K562 (cell line): ENCODE results near the gene DIP2A. TPM values are rescaled to one million over a fixed set of nuclear protein-coding genes. Genes with fewer than 3 reads are reported as not detected.
A peak's percentile ranks its signal among the peaks of the same experiment; 100 is the strongest.

ENCODE experiments used
- CREB1 ChIP-seq, 2 experiments: sonication (generic) in 1 of 2; formaldehyde crosslinking in 1 of 2; IDR thresholded peaks; 2 replicates each; pipeline versions ENCODE4 v1.6.1 to v1.8.0; 2012 to 2022; ENCODE audit warnings: inconsistent platforms in 1 of 2, mild to moderate bottlenecking in 1 of 2, missing genetic modification reagents in 1 of 2, moderate library complexity in 1 of 2
- ESRRA ChIP-seq: fragments of 450-650 bp; IDR thresholded peaks from 2 replicates; pipeline ENCODE4 v1.6.1; 2014; ENCODE audit warnings: low read depth, mild to moderate bottlenecking, moderate library complexity, borderline replicate concordance
- HSF4 ChIP-seq: fragments of 250-450 bp; sonication (Bioruptor Pico); IDR thresholded peaks from 2 replicates; pipeline ENCODE4 v2.1.2; 2022; ENCODE audit warnings: mild to moderate bottlenecking, moderate library complexity, borderline replicate concordance
- TAL1 ChIP-seq: fragments of 450-650 bp; IDR thresholded peaks from 2 replicates; pipeline ENCODE4 v1.6.1; 2016; ENCODE audit warnings: mild to moderate bottlenecking
- THAP12 ChIP-seq: fragments of 250-450 bp; sonication (Bioruptor Pico); IDR thresholded peaks from 2 replicates; pipeline ENCODE4 v1.9.0; 2021; ENCODE audit warnings: mild to moderate bottlenecking, inconsistent platforms
- ZNF592 ChIP-seq: fragments of 450-650 bp; IDR thresholded peaks from 2 replicates; pipeline ENCODE4 v1.6.1; 2017; ENCODE audit warnings: antibody characterized with exemption, mild to moderate bottlenecking
- polyA plus RNA-seq, 8 experiments: library from polyadenylated mRNA; depleted of rRNA in 4 of 8; stranded (reverse) in 5 of 8; unstranded in 3 of 8; fragments of >200 nt; fragmentation: Nextera tagmentation in 2 of 8; fragmentation: Illumina TruSeq in 1 of 8; extraction: Ambion mirVana in 2 of 8; extraction: Trizol in 1 of 8; gene quantifications; 2 replicates each; pipeline versions ENCODE4 v1.2.1 to v1.2.3, GENCODE V29; 2011 to 2014; ENCODE audit warnings: inconsistent platforms in 1 of 8, missing spikeins in 1 of 8
- total RNA-seq, 7 experiments: library from RNA; depleted of rRNA in 6 of 7; stranded (reverse); fragments of >200 nt in 6 of 7; fragmentation: Illumina TruSeq in 2 of 7; extraction: Trizol in 2 of 7; gene quantifications; 2 replicates each; pipeline versions ENCODE4 v1.2.1 to v1.2.3, GENCODE V29; 2011 to 2021; ENCODE audit warnings: low replicate concordance in 1 of 7
- TF ChIP-seq, protein P1 (sequence below): sonication (generic); formaldehyde crosslinking; IDR thresholded peaks from 2 replicates; pipeline ENCODE4 v1.8.0; 2022; ENCODE audit warnings: mild to moderate bottlenecking, missing genetic modification reagents
- TF ChIP-seq, protein P2 (sequence below): sonication (generic); formaldehyde crosslinking; IDR thresholded peaks from 2 replicates; pipeline ENCODE4 v1.8.0; 2023; ENCODE audit warnings: missing genetic modification reagents, mild to moderate bottlenecking, borderline replicate concordance
- TF ChIP-seq, protein P3 (sequence below): fragments of 250-450 bp; sonication (Bioruptor Pico); IDR thresholded peaks from 2 replicates; pipeline ENCODE4 v1.8.0; 2022; ENCODE audit warnings: moderate library complexity, mild to moderate bottlenecking, inconsistent platforms
- TF ChIP-seq, protein P4 (sequence below): fragments of 450-650 bp; IDR thresholded peaks from 2 replicates; pipeline ENCODE4 v1.6.1; 2016; ENCODE audit warnings: low read depth, mild to moderate bottlenecking, moderate library complexity

The DIP2A gene
- total and polyA plus RNA-seq, 9 of the 15 experiments (the other 6 are each of a cell fraction or from before 2014, with no cell fraction given), result 4.3 to 34.5 (median 20.3) TPM

DNA sequence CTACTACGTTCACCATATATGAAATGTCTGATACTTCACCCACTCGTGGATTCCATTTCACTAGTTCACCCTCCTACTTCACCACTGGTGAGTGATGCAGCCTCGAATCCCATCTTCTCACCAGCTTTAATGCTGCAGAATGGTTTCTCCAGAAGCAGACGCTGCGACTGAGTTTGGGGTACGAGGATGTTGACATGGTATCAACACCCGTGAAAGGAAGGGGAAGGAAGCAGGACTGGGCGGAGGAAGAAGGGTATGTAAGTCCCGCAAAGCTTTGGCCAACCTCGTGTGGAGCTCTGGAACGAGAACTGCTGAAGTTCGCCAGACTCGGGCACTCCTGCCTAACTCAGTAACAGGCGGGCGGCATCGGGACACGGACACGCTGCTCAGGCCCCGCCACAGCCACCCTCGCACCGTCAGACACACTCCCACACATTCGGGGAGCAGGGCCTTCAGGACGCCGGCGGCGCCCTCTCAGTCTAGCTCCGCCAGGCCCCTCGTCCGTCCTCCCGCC is 833 bp upstream of the DIP2A start (continued):
- TF ChIP-seq, protein P1, sequence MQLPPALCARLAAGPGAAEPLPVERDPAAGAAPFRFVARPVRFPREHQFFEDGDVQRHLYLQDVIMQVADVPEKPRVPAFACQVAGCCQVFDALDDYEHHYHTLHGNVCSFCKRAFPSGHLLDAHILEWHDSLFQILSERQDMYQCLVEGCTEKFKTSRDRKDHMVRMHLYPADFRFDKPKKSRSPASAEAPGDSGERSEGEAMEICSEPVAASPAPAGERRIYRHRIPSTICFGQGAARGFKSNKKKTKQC (CRISPR knock-in tag), result no peak
- TF ChIP-seq, protein P2, sequence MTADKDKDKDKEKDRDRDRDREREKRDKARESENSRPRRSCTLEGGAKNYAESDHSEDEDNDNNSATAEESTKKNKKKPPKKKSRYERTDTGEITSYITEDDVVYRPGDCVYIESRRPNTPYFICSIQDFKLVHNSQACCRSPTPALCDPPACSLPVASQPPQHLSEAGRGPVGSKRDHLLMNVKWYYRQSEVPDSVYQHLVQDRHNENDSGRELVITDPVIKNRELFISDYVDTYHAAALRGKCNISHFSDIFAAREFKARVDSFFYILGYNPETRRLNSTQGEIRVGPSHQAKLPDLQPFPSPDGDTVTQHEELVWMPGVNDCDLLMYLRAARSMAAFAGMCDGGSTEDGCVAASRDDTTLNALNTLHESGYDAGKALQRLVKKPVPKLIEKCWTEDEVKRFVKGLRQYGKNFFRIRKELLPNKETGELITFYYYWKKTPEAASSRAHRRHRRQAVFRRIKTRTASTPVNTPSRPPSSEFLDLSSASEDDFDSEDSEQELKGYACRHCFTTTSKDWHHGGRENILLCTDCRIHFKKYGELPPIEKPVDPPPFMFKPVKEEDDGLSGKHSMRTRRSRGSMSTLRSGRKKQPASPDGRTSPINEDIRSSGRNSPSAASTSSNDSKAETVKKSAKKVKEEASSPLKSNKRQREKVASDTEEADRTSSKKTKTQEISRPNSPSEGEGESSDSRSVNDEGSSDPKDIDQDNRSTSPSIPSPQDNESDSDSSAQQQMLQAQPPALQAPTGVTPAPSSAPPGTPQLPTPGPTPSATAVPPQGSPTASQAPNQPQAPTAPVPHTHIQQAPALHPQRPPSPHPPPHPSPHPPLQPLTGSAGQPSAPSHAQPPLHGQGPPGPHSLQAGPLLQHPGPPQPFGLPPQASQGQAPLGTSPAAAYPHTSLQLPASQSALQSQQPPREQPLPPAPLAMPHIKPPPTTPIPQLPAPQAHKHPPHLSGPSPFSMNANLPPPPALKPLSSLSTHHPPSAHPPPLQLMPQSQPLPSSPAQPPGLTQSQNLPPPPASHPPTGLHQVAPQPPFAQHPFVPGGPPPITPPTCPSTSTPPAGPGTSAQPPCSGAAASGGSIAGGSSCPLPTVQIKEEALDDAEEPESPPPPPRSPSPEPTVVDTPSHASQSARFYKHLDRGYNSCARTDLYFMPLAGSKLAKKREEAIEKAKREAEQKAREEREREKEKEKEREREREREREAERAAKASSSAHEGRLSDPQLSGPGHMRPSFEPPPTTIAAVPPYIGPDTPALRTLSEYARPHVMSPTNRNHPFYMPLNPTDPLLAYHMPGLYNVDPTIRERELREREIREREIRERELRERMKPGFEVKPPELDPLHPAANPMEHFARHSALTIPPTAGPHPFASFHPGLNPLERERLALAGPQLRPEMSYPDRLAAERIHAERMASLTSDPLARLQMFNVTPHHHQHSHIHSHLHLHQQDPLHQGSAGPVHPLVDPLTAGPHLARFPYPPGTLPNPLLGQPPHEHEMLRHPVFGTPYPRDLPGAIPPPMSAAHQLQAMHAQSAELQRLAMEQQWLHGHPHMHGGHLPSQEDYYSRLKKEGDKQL, result no peak
- TF ChIP-seq CREB1 (IDR thresholded peaks at IDR 0.05) (no peak), CREB1 (CRISPR knock-in tag; IDR thresholded peaks at IDR 0.05) (no peak), THAP12 (CRISPR knock-in tag) (0 out of 2 replicates have a peak, but pooled peaks have one; percentile 6), HSF4 (CRISPR knock-in tag) (no peak), TAL1 (no peak), ZNF592 (0 out of 2 replicates have a peak, but pooled peaks have one; percentile 83), ESRRA (no peak)
- TF ChIP-seq, protein P3, sequence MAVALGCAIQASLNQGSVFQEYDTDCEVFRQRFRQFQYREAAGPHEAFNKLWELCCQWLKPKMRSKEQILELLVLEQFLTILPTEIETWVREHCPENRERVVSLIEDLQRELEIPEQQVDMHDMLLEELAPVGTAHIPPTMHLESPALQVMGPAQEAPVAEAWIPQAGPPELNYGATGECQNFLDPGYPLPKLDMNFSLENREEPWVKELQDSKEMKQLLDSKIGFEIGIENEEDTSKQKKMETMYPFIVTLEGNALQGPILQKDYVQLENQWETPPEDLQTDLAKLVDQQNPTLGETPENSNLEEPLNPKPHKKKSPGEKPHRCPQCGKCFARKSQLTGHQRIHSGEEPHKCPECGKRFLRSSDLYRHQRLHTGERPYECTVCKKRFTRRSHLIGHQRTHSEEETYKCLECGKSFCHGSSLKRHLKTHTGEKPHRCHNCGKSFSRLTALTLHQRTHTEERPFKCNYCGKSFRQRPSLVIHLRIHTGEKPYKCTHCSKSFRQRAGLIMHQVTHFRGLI, result no peak
- TF ChIP-seq, protein P4, sequence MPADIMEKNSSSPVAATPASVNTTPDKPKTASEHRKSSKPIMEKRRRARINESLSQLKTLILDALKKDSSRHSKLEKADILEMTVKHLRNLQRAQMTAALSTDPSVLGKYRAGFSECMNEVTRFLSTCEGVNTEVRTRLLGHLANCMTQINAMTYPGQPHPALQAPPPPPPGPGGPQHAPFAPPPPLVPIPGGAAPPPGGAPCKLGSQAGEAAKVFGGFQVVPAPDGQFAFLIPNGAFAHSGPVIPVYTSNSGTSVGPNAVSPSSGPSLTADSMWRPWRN, result no peak
- TF ChIP-seq, all 486 proteins: peak for 37
